Caki2 (cell line): ENCODE results near the gene COLEC12. TPM values are rescaled to one million over a fixed set of nuclear protein-coding genes. Genes with fewer than 3 reads are reported as not detected.
A peak's percentile ranks its signal among the peaks of the same experiment; 100 is the strongest.
"Not testable (repeated sequence)": the region's sequence is repeated elsewhere in the genome, so short reads cannot be mapped to it uniquely, and the experiment has no call there.

Source experiments
- DNase-seq: peaks from one replicate; pipeline ENCODE4 v3.0.0-alpha.2; 2015; ENCODE audit warnings: low read depth
- in situ Hi-C: cut with HindIII; loops from 2 replicates; pipeline ENCODE4 v1.10.0; 2016; ENCODE audit warnings: low sequenced_read_pairs, low pct_unique_long_range_greater_than_20kb, mixed read lengths
- total RNA-seq: library from RNA; depleted of rRNA; stranded (reverse); fragments of >200 nt; shearing (Covaris generic); gene quantifications from 2 replicates; pipeline ENCODE4 v1.2.3, GENCODE V29; 2014; ENCODE audit warnings: low replicate concordance

The COLEC12 gene
- total RNA-seq, 1 experiment from 2014 or later, result 0.57 TPM

GRCh38 chr18:323253-323622 is 177.3 kb downstream of the COLEC12 start:
- DNase-seq, result peak; percentile 39
- in situ Hi-C loops, result no loop called here

DNA sequence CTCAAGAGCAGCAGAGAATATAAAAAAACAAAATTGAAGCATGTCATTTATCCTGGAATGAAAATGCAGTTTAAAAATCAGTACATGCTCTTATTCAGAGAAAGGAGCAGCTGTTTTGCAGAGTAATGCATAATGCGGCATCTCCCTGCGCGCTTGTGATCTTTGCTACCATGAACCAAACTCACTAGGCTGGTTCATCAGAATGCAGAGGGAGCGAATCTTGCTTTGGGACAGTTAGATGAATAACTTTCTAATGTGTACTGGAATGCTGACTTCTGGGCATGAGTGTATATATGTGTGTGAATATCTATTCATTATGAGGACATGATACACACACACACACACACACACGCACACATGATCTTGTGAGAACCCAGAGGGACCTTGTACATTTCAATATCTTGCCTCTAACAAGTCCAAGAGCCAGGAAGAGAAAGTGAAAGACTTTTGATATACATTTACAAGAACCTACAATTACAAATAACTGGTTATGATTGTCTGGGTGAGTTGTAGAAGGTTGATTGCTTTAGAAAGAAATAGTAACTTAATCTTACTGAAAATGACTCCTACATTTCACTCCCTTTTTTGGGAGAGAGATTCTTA is 178.5 kb downstream of the COLEC12 start:
- in situ Hi-C loops, result no loop called here
- no peak for DNase-seq

GRCh38 chr18:320155-320554 is 180.3 kb downstream of the COLEC12 start:
- in situ Hi-C loops, result no loop called here
- DNase-seq, result no peak

GRCh38 chr18:319720-320119 is 180.8 kb downstream of the COLEC12 start:
- in situ Hi-C loops, result no loop called here
- DNase-seq, result no peak

GRCh38 chr18:318791-319291 is 181.7 kb downstream of the COLEC12 start:
- no peak for DNase-seq

DNA sequence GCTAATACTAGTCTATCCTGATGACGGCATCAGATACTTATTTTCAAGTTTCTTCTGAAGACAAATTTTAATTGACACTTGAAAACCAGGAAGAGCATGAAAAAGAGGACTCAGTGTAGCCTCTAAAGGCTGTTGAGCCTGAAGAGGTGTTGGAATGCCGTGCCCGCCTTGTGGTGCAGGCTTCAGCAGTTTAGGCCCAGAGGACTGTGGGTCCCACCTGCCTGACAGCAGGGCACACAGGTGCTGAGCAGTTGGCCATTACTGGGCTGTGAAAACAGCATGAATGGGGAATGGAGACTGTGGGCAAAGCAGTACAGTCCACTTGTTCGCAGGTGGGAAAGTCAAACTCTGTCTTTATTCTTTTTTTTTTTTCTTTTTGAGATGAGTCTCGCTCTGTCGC is 182.9 kb downstream of the COLEC12 start:
- DNase-seq, result no peak
- in situ Hi-C loops, result no loop called here

More at GRCh38 chr18:318791-319291, 181.7 kb downstream of the COLEC12 start:
- in situ Hi-C loops, result no loop called here

- DNase-seq, result no peak
- in situ Hi-C loops, result no loop called here
Measured at GRCh38 chr18:316393-316792, 184.1 kb downstream of the COLEC12 start.

GRCh38 chr18:313931-314330 is 186.6 kb downstream of the COLEC12 start:
- in situ Hi-C loops, result no loop called here
- no peak for DNase-seq

GRCh38 chr18:312415-312814 is 188.1 kb downstream of the COLEC12 start:
- no peak for DNase-seq
- in situ Hi-C loops, result no loop called here

- in situ Hi-C loops, result no loop called here
- DNase-seq, result no peak
Measured at GRCh38 chr18:310042-310441, 190.5 kb downstream of the COLEC12 start.

- in situ Hi-C loops, DNase-seq: not testable (repeated sequence)
Measured at GRCh38 chr18:308086-308485, 192.4 kb downstream of the COLEC12 start.

GRCh38 chr18:306608-307255 is 193.8 kb downstream of the COLEC12 start:
- in situ Hi-C loops, result no loop called here
- no peak for DNase-seq

DNA sequence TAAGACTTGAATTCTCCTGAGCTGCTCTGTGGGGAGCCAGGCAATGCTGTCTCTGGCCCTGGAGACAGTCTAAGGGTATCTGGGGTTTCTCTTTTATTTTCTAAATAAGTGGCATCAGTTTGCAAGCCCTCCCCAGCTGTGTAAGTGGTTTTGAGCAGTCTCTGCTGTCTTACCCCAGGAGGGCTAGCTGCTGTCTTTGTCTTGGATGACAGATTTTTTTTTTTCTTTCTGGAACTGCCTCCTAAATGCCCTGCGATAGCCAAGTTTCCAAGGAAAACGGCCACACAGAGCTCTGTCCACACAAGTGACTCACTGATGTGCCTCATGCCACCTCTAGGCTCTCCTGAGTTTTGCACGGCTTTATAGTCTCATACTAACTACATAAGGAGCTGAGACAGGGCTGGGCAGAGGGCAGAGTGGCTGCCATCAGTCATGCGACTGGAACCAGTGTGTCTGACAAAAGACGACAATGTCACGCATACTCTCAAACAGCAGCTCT is 195.4 kb downstream of the COLEC12 start:
- no peak for DNase-seq
- in situ Hi-C loops, result no loop called here

- DNase-seq, result no peak
- in situ Hi-C loops, result no loop called here
Measured at GRCh38 chr18:303607-304006, 196.9 kb downstream of the COLEC12 start.

DNA sequence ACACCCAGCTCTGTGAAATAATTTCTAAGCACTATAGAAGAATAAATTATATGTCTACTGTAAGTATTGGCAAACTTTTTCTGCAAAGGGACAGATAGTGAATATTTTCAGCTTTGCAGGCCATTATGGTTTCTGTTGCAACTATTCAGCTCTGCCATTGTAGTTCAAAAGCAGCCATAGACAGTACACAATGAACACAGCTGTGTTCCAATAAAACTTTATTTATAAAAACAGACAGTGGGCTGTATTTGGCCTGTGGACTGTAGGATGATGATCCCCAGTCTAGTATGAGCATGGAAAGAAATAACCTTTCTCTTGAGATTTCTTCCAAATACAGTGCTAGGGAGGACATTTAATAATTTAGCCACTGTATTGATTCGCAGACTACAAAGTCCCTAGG is 197.5 kb downstream of the COLEC12 start:
- DNase-seq, result no peak
- in situ Hi-C loops, result no loop called here

DNA sequence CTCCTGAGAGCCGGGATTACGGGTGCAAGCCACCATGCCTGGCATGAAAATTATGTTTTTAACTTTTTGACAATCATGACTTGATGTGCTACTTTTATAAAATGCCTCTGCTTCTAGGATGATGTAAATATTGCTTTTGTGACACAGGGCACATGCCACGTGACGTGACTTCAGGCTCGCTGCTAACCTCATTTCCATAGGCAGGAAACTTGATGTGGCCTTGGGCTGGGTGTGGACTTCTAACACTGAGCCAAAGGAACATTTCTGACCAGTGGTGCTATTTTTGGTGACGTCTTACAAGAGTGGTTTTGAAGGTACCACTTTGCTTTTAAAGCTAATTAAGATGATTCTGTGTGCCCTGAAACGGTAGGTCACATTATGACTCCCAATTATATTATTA is 198.4 kb downstream of the COLEC12 start:
- DNase-seq, result no peak
- in situ Hi-C loops, result no loop called here

DNA sequence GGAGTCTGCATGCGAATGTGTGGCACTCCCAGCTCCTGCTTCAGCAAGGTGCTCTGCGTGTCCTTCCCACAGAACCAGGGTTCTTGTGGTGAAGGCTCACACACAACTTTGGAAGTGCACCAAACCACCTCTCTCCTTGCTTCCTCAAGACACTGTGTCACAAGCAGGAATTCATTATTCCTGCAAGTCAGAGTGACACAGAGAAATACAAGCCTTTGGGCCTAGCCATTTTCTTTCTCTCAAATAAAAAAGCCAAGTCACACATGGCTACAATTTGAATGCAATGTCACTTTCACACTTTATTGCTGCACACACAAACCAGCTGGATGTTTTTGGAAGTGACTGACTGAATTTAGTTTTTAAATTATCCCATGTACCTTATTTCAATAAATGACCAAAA is 202.6 kb downstream of the COLEC12 start:
- in situ Hi-C loops, result no loop called here
- DNase-seq, result no peak

DNA sequence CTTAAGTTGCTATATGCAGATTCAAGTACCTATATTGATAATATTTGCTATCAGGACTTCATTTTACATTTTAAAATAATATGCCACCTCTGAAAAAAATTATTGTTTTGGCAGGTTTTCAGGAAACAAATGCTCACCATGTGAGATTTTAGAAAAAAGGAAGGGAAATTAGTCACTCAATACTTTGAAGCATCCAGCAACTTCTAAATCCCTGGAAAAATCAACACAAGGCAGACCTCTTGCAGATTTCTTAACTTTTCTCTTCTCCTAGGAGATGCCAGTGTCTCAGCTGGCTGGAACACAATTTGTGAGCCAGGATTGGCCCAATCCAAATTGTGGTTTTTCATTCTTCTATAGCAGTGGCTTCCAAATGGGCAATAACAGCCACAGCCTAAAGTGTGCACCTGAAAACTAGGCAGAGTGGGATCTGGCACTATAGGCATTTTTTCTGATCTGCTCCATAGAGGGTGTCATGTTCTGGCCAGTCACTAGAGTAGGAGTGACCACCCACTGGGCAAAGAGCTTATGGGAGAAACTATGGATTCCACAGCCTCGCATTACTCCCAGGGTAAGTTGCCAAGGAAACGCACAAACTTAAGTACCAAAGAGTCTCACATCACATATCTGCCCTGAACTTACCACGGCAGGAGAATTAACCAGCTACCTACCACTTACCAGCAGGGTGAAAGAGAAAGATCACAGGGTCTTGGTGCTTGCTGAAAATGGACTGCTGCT is 204.6 kb downstream of the COLEC12 start:
- in situ Hi-C loops, result no loop called here
- DNase-seq, result no peak

DNA sequence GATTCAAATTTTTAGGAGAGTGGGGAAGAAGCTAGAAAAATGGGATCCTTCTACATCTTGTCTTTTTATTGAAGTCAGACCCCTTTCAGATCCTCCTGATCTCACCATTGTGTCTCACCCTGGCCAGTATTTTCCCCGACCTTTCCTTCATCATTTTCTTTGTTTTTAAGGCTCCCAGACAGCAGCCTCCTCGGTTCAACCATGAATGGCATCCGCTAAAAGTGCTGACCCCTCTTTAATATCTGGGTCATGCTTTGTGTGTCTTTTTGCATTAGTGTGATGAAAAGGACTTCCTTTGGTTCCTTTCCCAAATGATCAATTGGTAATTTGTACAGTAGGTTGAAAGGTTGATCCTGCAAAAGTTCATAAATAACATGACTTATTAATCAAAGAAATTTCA is 205.9 kb downstream of the COLEC12 start:
- in situ Hi-C loops, result no loop called here
- no peak for DNase-seq
